Measurements from ENCODE around the gene CMKLR1. TPM values are rescaled to one million over a fixed set of nuclear protein-coding genes. Genes with fewer than 3 reads are reported as not detected.

CMKLR1 gene
- total RNA-seq, 1 donor from 2014 or later = not detected

DNA sequence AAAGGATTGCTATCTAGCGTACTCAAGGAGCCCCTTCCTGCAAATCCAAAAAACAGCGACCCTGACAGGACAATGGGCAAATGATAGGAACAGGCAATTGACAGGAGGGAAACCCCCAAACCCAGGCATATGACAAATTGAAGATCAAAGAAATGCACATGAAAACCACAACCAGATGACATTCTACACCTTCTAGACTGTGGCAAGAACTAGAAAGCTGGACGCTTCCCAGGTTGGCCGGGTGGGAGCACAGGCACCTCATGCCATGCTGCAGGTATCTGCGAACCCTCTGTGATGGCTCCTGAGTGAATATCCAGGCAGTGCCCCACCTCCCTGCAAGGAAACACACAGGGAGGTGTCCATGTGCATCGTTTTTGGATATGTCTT lies 37.1 kb downstream of the CMKLR1 start:
- intact Hi-C loops (cut with micrococcal nuclease) = no loop called here

DNA sequence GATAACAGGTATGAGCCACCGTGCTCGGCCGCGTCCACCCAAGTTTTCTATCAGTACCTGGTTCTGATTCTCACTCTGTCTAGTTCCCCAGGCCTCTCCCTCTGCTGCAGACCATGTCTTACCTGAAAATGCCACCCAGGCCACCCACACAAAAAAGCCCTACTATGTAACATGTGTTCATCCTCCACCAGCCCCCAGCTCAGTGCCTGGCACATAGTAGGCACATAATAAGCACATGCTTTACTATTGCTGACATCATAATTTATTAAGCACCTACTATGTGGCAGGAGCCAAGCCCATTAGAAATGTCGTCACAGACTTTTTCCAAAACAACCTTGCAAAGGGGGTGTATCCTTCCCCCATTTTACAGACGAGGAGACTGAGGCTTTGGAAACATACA lies 37.8 kb downstream of the CMKLR1 start:
- intact Hi-C loops (cut with micrococcal nuclease) = no loop called here

DNA sequence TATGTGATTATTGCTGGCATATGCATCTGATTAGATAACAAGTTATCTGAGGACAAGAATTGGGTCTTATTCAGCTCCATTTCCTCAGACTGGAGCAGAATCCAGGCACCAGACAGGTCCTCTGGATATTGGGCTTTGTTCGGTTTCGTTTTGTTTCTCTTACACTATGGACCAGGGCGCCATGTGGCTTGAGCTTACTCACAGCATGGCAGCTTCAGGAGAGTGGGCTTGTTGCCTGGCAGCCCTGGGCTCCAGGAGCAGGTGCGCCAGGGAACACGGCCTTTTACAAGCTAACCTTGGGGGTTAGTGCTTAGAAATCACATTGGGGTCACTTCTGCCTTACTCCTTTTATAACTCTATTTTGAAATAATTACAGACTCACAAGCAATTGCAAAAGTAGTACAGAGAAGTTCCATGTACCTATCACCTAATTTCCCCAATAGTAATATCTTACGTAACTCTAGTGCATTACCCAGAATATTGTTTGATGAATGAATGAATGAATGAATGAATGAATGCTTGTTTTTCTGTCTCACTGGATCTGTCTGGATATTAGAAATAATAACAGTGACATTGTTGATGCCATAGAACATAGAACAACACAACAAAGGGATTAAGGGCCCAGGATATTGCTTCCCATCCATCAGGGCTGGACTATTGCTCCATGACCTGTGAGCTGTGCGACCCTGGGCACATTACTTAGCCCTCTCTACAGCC lies 39.0 kb downstream of the CMKLR1 start:
- intact Hi-C loops (cut with micrococcal nuclease) = no loop called here

DNA sequence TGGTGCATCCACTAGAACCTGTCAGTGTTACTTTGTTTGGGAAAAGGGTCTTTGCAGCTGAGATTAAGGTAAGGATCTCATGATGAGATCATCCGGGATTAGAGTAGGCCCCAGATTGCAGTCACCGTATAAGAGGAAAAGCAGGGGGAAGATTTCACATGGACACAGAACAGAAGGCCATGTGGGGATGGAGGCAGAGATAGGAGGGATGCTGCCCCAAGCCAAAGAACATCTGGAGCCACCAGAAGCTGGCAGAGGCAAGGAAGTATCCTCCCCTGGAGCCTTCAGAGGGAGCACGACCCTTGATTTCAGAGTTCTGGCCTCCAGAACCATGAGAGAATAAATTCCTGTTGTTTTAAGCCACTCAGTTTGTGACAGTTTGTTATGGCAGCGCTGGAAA lies 39.6 kb downstream of the CMKLR1 start:
- intact Hi-C loops (cut with micrococcal nuclease) = no loop called here

DNA sequence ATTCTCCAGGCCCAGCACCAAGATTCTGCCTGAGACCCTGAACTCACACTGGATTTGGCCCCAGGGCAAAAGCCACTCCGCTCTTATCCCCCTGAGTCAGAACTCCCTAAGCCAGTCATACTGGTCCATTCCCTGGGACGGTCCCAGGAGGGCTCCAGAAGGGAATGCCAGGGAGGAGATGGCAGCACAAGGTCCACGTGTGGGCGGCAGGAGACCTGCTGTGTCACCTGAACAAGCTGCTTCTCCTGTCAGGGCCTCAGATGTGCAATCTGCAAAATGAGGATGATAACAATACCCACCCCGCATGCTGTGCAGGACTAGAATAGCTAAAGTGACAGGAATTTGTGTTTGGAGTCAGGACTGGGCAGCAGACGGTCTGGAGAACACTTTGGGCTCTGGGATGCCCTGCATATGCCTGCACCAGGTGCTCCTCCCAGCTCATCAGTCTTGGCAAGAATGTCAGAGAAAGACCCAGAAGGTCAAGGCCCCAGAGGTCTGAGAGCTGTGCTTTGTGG lies 40.3 kb downstream of the CMKLR1 start:
- intact Hi-C loops (cut with micrococcal nuclease) = no loop called here

DNA sequence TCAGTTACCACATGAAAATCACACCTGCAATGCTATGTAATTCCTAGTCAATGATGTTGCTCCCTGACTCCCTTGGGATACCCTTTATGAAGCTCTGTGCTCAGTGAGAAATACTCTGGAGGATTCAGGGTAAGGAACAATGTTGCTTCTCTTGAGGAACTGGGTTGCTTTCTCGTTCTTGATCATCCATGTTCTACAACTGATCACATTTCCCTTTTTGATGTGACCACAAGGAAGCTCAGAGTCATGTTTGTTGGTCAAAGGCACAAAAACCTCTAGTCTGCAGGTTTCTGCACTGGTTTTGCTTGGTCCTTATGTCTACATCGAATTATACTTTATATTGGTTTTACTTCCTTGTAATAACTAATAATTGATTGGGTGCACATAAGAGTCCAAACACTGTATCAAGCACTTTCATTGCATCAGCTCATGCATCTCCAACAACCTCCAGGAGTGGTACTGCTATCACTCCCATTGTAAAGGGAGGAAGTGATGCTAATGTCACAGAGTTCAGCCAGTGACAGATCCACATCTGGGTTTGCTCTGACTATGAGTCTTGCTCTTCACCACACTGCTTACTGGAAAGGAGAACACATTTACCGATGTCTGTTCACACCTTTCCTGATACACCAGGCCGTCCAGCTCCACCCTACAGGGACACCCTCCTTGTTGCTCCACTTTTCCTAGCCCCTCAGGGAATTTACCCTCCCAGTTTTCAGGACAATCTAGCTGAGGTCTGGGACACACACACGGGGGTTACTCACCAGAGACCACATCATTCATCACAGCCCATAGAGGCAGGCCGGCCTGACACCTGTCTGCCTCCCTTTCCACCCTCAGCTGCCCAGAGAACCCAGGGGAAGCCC lies 41.0 kb downstream of the CMKLR1 start:
- intact Hi-C loops (cut with micrococcal nuclease) = no loop called here

DNA sequence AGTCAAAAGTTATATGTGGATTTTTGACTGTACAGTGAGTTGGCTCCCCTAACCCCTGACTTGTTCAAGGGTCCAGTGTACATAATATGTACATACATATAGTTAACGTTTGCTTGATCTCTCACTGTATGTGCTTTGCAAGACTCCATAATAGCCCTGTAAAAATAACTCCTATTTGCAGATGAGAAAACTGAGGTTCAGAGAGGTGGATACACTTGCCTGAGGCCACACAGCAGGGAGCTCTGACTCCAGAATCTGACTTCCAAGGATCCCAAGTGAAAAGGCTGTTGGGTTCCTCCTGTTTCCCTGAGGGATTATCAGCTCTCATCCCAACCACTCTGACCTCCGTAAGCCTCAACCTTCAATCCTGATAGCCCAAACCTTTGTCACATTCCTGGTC lies 41.7 kb downstream of the CMKLR1 start:
- intact Hi-C loops (cut with micrococcal nuclease) = no loop called here

DNA sequence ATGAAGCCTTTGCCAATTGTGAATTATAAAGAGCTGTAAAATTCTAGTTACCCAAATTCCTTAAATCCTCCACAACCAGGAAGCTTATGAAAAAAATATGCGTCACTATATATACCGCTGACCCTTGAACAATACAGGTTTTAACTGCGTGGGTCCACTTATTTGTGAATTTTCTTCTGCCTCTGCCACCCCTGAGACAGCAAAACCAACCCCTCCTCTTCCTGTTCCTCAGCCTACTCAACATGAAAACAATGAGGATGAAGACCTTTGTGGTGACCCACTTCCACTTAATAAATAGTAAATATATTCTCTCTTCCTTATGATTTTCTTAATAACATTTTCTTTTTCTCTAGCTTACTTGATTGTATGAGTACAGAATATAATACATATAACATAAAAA lies 42.2 kb downstream of the CMKLR1 start:
- intact Hi-C loops (cut with micrococcal nuclease) = no loop called here

DNA sequence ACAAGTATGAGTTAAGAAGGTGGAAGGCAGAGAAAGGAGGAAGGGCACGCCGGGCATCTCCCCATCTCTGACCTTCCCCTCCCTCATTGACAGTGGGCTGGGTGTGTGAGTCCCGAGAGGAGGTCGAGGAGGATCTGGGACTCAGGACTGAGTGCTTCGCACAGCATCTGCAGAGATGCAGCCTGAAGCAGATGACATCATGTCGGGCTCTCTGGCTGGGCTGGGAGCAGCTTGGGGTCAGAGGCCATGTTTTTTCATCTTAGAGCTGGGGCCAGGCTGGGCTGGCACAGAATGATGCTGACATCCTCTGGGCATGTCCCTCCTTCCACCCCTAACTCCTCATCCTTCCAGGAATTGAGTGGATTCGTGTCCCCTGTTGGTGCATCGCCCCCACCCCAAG lies 43.5 kb downstream of the CMKLR1 start:
- intact Hi-C loops (cut with micrococcal nuclease) = no loop called here

DNA sequence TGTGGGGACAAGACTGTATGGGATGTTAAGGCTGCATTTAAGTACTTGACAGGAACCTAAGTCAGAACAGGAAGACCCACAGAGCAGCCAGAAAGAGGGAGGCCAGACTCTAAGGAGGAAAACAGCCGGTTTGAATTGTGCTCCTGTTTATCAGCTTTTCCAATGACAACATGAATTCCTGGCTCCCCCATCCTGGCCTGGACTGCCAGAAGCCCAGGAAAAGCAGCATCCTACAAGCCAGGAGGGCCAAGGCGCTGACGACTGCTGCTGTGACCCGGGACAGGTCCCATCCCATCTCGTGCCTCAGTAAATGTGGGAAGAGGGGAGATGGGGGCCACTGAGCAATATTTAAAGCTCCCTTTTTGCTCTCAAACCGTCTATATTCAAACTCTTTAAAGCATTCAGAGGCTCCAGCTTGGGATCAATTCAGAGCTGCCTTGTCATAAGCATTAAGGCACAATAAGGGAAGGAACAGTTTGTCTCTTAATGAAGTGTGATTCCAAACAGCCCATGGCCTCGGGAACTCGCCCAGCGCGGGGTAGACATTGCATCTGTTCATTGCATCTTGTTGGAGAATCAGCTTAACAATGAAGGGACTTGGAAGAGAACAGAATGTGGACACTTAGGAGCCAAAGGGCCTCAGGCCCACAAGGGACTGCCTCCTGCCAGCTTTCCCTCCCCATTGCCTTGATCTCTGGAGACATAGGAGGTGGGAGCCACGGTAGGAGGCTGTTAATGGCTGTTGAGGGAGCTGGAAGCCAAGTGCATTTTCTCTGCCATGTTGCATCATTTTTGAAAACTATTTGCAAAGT lies 49.6 kb downstream of the CMKLR1 start:
- intact Hi-C loops (cut with micrococcal nuclease) = no loop called here

DNA sequence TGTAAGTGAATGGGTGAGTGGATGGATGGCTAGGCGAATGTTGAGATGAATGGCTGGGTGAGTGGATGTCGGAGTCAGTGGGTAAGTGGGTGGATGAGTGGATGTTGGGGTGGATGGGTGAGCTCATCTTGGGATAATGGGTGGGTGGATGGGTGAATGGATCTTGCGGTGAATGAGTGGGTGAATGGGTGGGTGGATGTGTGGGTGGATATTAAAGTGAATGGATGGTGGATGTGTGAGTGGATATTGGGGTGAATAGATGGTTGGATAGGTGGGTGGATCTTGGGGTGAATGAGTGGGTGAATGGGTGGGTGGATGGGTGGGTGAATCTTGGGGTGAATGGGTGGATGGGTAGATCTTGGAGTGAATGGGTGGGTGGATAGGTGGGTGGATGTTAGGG lies 51.9 kb downstream of the CMKLR1 start:
- intact Hi-C loops (cut with micrococcal nuclease) = no loop called here

DNA sequence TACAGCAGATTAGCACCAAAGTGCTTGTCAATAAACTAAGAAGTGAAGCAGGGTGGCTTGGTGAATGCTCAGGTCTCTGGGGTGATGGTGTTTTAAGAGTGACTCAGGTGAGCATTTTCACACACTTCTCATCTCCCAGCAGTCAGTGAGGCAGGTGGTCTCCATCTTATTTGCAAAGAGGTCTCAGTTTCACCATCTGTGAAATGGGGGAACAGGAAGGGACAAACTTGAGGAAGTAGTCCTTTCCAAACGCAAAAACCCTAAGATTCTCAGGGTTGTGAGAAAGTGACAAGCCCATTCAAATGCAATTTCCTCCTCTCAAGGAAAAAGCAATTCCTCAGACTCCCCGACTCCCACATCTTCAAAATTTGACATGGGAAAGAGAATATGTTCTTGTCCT lies 54.1 kb downstream of the CMKLR1 start:
- intact Hi-C loops (cut with micrococcal nuclease) = no loop called here

DNA sequence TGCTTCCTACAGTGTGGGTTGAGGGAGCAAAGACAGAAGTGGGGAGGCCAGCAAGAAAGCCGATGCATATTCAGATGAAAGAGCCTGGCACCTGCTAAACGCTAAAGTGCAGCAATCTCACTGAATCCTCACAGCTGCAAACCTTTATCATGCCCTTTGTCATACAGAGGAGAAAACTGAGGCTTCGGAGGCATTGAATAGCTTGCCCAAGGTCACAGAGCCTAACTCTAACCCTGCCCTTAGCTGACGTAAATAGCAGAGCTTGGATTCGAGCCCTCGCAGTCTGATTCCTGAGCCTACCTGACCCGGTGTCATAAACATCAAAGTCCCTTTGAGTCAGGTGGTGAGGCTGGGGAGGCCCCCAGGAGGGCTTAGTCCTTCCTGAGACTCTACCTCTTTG lies 54.9 kb downstream of the CMKLR1 start:
- intact Hi-C loops (cut with micrococcal nuclease) = no loop called here

DNA sequence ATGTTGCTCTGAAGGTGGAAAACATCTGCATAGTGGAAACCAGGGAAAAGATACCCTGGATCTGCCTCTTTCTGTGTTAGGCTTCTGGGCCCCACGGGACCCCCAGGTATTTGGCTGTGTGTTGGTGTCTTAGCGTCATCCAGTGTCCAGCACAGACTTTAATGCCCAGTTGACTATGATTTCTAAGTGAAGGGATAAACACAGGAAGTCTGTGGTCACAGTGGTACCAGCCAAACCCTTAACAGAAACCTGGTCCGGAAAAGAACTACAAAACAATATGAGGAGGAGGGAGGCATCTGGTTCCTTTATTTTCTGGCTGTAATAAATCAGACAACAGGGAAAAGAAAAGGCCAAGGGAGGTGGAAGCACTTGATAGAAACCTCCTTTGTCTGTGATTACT lies 56.4 kb downstream of the CMKLR1 start:
- intact Hi-C loops (cut with micrococcal nuclease) = no loop called here

DNA sequence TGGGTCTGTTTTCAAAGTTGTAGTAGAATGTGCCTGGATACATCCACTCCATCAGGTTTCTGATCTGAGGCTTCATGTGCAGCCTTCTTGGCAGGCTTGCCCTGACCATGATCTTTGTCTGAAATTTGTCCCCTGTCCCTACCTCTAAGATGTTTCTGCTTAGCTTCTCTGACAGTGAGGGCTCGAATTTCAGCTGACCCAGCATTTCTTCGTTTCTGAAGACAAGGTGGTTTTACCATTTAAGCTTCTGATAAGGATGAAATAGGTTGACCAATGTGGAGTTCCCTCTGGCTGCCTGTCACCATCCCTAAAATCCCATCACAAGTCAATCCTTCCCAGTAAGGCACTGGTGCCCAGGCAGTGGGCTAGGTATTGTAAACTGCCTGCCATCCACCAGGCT lies 57.0 kb downstream of the CMKLR1 start:
- intact Hi-C loops (cut with micrococcal nuclease) = no loop called here

DNA sequence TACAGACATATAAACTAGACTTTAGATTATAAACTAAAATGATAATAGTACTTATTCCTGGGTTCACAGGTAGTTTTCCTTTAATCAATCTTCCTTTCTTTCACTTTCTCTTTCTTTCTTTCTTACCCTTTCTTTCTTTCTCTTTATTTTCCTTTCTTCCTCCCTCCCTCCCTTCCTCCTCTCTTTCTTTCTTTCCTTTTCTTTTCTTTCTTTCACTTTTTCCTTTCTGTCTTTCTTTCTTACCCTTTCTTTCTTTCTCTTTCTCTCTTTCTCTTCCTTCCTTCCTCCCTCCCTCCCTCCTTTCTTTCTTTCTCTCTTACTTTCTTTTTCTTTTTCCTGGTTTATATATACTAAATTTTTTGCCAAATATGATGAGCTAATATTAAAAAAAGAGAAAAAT lies 61.5 kb downstream of the CMKLR1 start:
- intact Hi-C loops (cut with micrococcal nuclease) = no loop called here

DNA sequence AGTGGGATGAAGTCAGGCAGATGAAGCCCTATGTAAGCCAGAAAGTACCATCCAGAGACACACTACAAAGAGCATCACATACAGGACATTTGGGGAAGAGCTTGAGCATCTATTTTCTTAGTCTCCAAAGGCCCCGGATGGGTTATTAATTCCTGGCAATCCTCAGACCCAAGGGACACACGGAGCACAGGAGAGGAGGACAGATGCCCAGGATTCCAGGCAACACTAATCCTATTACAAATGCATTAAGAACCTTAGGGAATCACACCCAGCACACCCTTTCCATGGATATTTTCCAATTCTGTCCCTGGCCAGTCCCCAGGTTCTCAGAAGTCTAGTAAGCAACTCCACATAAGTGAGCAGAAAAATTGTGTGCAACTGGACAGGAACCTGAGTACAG lies 65.9 kb downstream of the CMKLR1 start:
- intact Hi-C loops (cut with micrococcal nuclease) = no loop called here

DNA sequence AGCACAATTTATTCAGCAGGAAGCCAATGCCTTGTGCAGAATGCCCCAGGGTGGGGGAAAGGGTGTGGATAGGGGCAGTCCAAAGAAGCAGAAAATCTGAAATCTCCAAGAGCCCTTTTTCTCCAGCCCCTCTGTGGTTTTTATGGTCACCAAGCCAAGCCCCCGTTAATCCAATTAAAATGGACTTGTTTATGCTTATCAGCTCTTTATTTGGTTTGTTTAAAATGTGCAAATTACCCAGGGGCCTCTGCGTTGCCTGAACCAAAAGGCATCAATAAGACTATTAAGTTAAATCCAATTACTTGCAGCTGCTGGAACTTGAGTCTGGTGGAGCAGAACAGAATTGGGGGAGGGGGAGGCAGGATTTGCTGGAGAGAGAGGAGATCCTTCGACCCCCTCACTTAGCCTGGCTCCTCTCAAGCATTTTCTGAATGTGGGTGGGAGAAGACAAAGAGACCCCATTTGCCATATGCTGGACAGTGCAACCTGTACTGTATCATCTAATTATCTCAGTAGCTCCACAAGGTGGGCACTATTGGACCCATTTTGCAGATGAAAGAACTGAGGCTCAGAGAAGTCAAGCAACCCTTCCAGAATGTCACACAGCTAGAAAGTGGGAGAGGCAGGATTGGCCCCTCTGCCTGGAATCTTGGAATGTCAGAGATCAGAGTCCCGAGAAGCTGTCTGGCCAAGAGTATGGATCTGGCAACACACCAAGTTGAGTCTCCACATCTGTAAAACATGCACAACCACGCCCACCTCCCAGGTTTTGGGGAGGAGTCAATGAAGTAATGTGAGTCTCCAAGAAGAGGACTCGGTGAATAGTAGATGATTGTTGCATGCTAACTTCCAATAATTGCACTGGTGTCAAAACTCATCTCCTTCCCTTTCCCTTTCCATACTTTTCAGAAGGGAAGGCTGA lies 66.9 kb downstream of the CMKLR1 start:
- intact Hi-C loops (cut with micrococcal nuclease) = no loop called here

DNA sequence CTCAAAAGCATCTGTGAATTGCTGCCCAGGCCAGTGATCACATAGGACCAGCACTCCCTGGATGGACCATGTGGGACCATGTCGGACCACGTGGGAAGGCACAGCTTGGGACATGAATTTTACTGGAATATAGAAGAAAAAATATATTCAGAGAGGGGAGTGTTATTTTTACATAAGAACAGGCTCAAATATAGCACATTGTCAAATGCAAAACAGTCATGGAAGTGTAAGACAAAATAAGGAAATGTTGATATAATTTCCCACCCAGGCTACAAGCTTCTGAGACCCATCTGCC lies 68.3 kb downstream of the CMKLR1 start:
- intact Hi-C loops (cut with micrococcal nuclease) = no loop called here

DNA sequence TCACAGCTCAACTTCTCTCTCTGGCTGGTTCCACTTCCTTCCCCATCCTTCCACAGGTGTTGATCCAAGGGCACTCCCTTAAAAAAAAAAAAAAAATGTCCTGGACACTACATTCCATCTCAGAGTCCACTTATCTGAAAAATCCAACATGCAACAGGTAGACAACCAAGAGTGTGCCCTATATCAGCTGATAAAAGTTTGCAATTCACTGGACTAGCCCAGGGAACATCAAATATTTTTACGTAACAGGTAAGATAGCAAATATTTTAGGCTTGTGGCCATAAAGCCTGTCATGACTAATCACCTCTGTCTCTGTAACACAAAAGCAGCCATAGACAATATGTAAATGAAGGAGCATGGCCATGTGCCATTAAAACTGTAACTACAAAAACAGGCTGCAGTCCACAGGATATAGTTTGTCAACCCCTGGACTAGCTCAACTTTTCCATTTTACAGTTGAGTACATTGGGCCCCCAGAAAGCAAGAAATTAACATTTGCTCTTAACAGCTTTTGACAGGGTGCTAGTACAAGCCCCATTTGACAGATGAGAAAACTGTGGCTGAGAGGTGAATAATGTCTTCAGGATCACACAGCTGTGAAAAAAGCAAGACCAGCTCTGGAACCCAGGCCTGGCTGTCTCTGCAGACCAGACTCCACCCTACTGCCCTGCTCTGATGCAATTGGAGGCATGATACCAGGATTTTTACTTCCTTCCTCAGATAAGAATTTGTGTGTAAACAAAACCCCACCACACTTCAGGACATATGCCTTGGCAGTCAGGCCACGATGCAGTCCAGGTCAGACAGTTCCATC lies 68.9 kb downstream of the CMKLR1 start:
- intact Hi-C loops (cut with micrococcal nuclease) = no loop called here

All from T-helper 2 cell treated with Interferon-gamma antibody and Interleukin-4, amounts not matched to agents 100 ng/mL and 5 ng/mL, for 36 hours (primary cell).